ENCODE measurements around the gene NEK10.
A peak's percentile ranks its signal among the peaks of the same experiment; 100 is the strongest.
"Not testable (repeated sequence)": the region's sequence is repeated elsewhere in the genome, so short reads cannot be mapped to it uniquely, and the experiment has no call there.

NEK10 gene, protein sequence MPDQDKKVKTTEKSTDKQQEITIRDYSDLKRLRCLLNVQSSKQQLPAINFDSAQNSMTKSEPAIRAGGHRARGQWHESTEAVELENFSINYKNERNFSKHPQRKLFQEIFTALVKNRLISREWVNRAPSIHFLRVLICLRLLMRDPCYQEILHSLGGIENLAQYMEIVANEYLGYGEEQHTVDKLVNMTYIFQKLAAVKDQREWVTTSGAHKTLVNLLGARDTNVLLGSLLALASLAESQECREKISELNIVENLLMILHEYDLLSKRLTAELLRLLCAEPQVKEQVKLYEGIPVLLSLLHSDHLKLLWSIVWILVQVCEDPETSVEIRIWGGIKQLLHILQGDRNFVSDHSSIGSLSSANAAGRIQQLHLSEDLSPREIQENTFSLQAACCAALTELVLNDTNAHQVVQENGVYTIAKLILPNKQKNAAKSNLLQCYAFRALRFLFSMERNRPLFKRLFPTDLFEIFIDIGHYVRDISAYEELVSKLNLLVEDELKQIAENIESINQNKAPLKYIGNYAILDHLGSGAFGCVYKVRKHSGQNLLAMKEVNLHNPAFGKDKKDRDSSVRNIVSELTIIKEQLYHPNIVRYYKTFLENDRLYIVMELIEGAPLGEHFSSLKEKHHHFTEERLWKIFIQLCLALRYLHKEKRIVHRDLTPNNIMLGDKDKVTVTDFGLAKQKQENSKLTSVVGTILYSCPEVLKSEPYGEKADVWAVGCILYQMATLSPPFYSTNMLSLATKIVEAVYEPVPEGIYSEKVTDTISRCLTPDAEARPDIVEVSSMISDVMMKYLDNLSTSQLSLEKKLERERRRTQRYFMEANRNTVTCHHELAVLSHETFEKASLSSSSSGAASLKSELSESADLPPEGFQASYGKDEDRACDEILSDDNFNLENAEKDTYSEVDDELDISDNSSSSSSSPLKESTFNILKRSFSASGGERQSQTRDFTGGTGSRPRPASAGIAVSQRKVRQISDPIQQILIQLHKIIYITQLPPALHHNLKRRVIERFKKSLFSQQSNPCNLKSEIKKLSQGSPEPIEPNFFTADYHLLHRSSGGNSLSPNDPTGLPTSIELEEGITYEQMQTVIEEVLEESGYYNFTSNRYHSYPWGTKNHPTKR

DNA sequence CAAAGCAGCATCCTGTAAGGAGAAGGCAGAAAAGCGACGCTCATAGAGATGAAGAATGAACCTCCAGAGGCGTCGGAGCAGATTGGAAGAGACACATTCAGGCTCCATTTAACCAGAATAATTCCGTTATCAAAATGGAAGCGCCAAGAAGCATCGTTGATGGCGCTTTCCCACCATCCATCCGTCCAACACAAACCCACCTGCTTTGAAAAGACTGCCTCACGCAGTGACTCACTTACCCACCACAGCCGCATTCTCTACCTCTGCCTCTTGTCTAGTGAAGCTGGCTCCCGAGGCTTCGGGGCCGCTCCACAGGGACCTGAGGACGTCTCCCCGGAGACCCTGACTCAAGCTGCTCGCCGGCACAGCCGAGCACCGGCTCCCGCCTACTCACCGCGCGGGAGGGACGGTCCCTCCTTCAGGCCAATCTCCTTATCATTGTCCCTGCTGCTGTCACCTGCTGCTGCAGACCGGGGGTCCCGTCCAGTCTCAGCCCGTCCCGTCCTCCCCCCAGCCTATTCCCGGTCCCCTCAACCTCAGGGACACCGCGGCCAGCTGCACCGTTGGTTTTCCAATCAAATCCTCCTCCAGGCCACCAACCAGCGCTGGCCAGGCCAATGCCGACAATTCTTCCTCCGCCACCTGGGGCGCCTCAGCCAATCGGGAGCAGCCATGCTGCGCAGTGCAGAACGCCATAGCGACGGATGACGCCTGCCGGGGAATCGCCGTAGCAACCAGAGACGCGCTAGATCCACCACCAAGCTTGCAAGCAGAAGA, at the start of gene NEK10:
TSS of gene NEK10 (minus strand) at position 553 of the 777 bp plus-strand sequence. CDS start 16,501 bp downstream, outside the sequence.
- no peaks in the 10 kb centered on the region for H3K9me3 ChIP-seq (ENCODE audit: control insufficient read depth, insufficient read depth, low read length)
- H3K36me3 ChIP-seq (ENCODE audit: control insufficient read depth, insufficient read depth, low read length) = no peaks in the 10 kb centered on the region
- H3K9ac ChIP-seq (ENCODE audit: low read depth, low read length) = no peak within 1 kb of the TSS
- H3K27me3 ChIP-seq (ENCODE audit: control insufficient read depth, insufficient read depth, low read length) = peaks cover 4% of the 10 kb centered on the region
- H3K4me3 ChIP-seq (ENCODE audit: low read depth, low read length) = peak within 1 kb of the TSS; percentile 73
- peaks cover 2% of the 10 kb centered on the region for H3K4me1 ChIP-seq (ENCODE audit: control insufficient read depth, insufficient read depth, low read length)

DNA sequence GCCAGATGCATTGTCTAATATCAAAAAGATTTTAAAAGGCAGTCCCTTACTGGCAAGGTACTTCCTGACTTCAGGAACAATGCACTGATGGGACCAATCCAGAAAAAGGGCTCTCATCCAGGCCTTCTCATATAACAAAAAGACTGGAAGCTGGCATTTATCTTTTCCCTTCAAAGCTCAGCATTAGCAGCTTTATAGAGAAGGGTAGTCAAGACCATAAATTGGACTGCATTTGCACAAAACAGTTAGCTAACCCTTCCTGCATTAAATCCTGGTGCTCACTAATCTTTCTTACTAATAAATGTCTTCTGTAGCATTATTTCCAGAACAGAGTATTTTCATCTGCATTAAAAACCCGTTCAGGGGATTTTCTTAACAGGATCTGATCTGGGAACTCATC, 46.0 kb upstream of the NEK10 start:
- H3K4me3 ChIP-seq (ENCODE audit: low read depth, low read length) = no peak overlapping the region
- peaks cover 3% of the 10 kb centered on the region for H3K4me1 ChIP-seq (ENCODE audit: control insufficient read depth, insufficient read depth, low read length)
- no peaks in the 10 kb centered on the region for H3K36me3 ChIP-seq (ENCODE audit: control insufficient read depth, insufficient read depth, low read length)
- no peak overlapping the region for H3K9ac ChIP-seq (ENCODE audit: low read depth, low read length)
- no peaks in the 10 kb centered on the region for H3K27me3 ChIP-seq (ENCODE audit: control insufficient read depth, insufficient read depth, low read length)
- no peaks in the 10 kb centered on the region for H3K9me3 ChIP-seq (ENCODE audit: control insufficient read depth, insufficient read depth, low read length)

DNA sequence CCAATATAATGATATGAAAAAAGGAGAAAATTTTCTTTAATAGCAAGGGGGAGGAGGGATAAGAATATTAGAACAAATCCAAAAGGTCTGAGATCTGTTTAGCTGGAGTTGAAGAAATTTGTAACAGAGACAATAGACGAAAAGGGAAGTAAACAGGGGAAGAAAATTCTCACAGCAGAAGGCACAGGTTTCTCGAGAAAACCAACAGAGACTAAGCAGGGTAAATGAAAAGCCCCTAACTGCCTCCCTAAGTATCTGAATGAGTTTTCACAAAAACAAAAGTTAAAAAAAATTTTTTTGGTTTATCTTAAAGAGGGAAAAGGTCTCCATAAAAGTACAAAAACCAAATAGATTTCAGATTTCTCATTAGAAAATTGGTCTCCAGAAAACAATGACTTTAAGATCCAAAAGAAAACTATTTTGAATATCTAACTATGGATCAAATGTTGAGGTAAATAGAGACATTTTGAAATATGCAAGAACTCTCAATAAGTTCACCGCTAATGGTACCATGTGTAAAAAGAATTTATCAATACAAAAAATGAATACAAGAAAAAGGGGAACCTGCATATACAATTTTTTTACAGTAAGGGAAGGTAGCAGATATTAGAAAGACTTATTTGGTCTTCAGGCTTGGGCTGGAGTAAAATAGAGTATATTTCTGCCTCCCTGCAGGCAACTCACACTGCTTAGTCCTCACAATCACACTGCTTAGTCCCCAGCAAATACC, 23.9 kb upstream of the NEK10 start:
- no peak overlapping the region for H3K4me3 ChIP-seq (ENCODE audit: low read depth, low read length)
- H3K9me3 ChIP-seq (ENCODE audit: control insufficient read depth, insufficient read depth, low read length) = no peaks in the 10 kb centered on the region
- H3K9ac ChIP-seq (ENCODE audit: low read depth, low read length) = no peak overlapping the region
- H3K27me3 ChIP-seq (ENCODE audit: control insufficient read depth, insufficient read depth, low read length) = no peaks in the 10 kb centered on the region
- H3K36me3 ChIP-seq (ENCODE audit: control insufficient read depth, insufficient read depth, low read length) = peaks cover 4% of the 10 kb centered on the region
- no peaks in the 10 kb centered on the region for H3K4me1 ChIP-seq (ENCODE audit: control insufficient read depth, insufficient read depth, low read length)

DNA sequence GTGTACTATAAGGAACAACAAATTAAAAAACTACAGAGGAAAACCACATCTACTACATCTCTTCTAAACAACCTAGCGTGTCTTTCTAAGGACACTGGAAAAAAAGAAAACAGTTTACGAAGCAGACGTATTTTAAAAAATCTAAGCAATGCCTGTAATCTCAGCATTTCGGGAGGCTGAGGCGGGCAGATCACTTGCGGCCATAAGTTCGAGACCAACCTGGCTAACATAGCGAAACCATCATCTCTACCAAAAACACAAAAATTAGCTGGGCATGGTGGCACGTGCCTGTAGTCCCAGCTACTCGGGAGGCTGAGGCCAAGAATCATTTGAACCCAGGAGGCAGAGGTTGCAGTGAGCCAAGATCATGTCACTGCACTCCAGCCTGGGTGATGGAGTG, 23.2 kb upstream of the NEK10 start:
- H3K4me1 ChIP-seq (ENCODE audit: control insufficient read depth, insufficient read depth, low read length); H3K9ac ChIP-seq (ENCODE audit: low read depth, low read length); H3K9me3 ChIP-seq (ENCODE audit: control insufficient read depth, insufficient read depth, low read length); H3K4me3 ChIP-seq (ENCODE audit: low read depth, low read length); H3K27me3 ChIP-seq (ENCODE audit: control insufficient read depth, insufficient read depth, low read length); H3K36me3 ChIP-seq (ENCODE audit: control insufficient read depth, insufficient read depth, low read length): not testable (repeated sequence)

DNA sequence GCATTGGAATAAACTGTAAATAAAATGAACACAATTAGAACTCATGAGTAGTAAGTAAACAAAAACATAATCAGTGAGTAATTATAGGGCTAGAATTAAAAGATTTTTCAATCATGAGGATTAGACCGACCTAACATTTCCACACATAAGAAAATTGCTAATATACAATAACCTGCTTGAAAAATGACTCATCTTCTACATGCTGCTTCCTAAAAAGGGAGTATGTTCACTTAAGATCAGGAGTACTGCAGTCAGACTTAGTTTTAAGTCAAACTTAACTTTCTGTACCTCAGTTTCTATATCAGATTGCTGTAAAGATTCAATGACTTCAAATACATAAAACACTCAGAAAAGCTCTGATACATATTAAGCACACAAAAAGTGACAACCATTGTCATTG, 22.6 kb upstream of the NEK10 start:
- no peaks in the 10 kb centered on the region for H3K9me3 ChIP-seq (ENCODE audit: control insufficient read depth, insufficient read depth, low read length)
- no peaks in the 10 kb centered on the region for H3K27me3 ChIP-seq (ENCODE audit: control insufficient read depth, insufficient read depth, low read length)
- no peaks in the 10 kb centered on the region for H3K4me1 ChIP-seq (ENCODE audit: control insufficient read depth, insufficient read depth, low read length)
- H3K9ac ChIP-seq (ENCODE audit: low read depth, low read length) = no peak overlapping the region
- peaks cover 4% of the 10 kb centered on the region for H3K36me3 ChIP-seq (ENCODE audit: control insufficient read depth, insufficient read depth, low read length)
- no peak overlapping the region for H3K4me3 ChIP-seq (ENCODE audit: low read depth, low read length)

DNA sequence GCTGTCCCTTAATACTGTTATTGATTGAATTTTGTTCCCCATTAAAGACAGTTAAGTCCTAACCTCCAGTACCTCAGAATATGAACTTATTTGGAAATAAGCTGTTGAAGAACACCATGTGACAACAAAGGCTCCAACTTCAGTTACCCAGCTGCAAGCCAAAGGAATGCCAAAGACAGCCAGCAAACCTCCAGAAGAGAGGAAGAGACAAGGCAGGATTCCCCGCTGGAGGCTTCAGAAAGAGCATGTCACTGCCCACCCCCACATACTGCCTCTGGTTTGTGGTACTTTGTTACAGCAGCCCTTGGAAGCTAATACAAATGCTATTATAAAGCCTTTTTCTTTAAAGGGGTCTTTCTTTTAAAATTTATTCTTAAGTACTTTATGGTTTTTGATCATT, 18.4 kb upstream of the NEK10 start:
- no peaks in the 10 kb centered on the region for H3K27me3 ChIP-seq (ENCODE audit: control insufficient read depth, insufficient read depth, low read length)
- no peaks in the 10 kb centered on the region for H3K9me3 ChIP-seq (ENCODE audit: control insufficient read depth, insufficient read depth, low read length)
- peaks cover 4% of the 10 kb centered on the region for H3K36me3 ChIP-seq (ENCODE audit: control insufficient read depth, insufficient read depth, low read length)
- no peak overlapping the region for H3K9ac ChIP-seq (ENCODE audit: low read depth, low read length)
- no peak overlapping the region for H3K4me3 ChIP-seq (ENCODE audit: low read depth, low read length)
- no peaks in the 10 kb centered on the region for H3K4me1 ChIP-seq (ENCODE audit: control insufficient read depth, insufficient read depth, low read length)

DNA sequence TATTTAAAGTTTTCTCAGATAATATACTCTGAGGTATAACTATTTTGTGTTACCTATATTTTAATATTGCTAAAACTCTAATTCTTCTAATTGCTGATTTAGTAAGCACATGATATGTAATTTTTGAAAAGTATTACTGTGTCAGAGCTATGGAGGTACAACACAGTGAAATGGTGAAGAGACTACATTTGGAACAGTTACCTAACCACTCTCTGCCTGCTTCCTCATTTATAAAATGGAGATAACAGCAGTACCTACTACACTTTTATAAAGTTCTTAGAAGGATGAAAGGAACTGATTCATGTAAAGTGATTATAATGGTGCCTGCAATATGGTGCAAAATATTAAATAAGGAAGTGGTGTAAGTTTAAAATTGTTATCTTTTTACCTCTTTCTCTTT, 16.3 kb upstream of the NEK10 start:
- no peak overlapping the region for H3K4me3 ChIP-seq (ENCODE audit: low read depth, low read length)
- no peaks in the 10 kb centered on the region for H3K9me3 ChIP-seq (ENCODE audit: control insufficient read depth, insufficient read depth, low read length)
- no peaks in the 10 kb centered on the region for H3K27me3 ChIP-seq (ENCODE audit: control insufficient read depth, insufficient read depth, low read length)
- peaks cover under 1% of the 10 kb centered on the region for H3K36me3 ChIP-seq (ENCODE audit: control insufficient read depth, insufficient read depth, low read length)
- no peaks in the 10 kb centered on the region for H3K4me1 ChIP-seq (ENCODE audit: control insufficient read depth, insufficient read depth, low read length)
- H3K9ac ChIP-seq (ENCODE audit: low read depth, low read length) = no peak overlapping the region

DNA sequence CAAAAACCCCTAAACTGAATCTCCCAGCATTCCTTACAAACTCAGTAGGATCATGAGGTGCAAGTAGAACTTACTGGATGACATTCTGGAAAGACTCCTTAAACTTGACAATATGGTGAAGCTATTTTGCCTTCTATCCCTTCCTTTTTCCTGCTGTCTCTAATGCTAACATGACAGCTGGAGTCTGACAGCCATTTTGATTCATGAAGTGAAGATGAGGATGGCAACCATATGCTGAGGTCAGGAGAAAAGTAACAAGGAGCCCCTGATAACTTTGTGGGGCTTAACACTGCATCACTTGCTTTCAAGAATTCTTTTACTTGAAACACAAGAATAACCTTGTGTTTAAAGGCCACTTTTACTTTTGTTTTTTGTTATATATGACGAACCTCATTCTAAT, 15.0 kb upstream of the NEK10 start:
- H3K4me1 ChIP-seq (ENCODE audit: control insufficient read depth, insufficient read depth, low read length) = no peaks in the 10 kb centered on the region
- H3K9me3 ChIP-seq (ENCODE audit: control insufficient read depth, insufficient read depth, low read length) = no peaks in the 10 kb centered on the region
- H3K36me3 ChIP-seq (ENCODE audit: control insufficient read depth, insufficient read depth, low read length) = no peaks in the 10 kb centered on the region
- H3K27me3 ChIP-seq (ENCODE audit: control insufficient read depth, insufficient read depth, low read length) = no peaks in the 10 kb centered on the region
- H3K4me3 ChIP-seq (ENCODE audit: low read depth, low read length) = no peak overlapping the region
- H3K9ac ChIP-seq (ENCODE audit: low read depth, low read length) = no peak overlapping the region

DNA sequence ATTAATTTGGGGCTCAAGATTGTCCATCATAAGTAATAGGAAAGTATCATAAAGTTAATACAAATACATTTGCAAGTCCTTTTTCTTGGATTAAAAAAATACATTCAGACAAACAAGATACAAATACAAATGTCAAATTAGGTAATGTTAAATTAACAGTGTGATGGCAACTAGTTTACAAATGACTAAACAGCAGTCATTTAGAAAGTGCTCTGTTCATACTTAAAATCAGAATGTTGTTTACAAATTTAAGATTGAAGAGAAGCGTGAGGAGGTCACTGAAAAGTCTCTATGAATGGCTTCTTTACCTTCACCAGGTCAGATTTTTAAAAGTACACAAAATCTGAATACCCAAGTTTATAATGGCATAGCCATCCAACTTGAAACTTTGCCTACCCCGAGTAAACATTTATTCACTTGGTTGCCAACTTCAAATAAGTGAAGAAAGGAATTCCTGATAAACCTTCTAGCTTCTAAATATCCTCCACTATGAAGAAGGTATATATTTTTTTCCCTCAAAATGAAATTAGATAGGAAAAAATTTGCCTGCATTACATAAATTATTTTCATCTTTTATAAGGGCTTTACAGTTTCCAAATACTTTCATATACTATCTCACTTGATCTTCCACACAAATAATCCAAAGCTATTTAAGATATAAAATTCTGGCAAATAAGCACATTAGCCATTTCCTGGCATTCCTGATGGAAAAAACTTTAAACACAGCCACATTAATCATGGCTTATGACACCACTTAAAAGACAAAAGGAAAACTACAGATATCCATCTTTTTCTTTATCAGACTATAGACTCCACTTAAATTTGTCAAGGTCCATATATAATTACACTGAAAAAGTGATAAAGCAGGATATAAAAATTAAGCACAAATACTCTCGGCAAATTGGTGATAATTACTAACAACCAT, 11.5 kb upstream of the NEK10 start:
- H3K36me3 ChIP-seq (ENCODE audit: control insufficient read depth, insufficient read depth, low read length) = no peaks in the 10 kb centered on the region

DNA sequence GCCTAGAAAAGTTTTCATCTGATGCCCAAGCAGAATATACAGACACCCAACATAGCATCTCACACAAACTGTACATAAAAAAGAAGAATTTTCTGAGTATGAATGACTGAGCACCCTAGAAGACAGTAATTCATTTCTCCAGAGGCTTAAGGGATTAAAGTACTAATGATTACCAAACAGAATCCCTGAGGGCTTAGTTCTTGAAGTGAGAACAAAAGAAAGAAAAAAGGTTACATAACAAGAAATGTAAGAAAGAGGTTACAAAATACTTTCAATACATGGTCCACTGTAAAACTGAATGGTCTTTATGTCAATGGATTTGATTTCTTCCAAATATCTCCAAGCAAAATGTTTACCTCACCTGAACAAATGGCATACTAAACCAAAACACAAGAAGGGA, 9.1 kb upstream of the NEK10 start:
- H3K36me3 ChIP-seq (ENCODE audit: control insufficient read depth, insufficient read depth, low read length) = no peaks in the 10 kb centered on the region
- H3K27me3 ChIP-seq (ENCODE audit: control insufficient read depth, insufficient read depth, low read length) = no peaks in the 10 kb centered on the region
- H3K4me1 ChIP-seq (ENCODE audit: control insufficient read depth, insufficient read depth, low read length) = no peaks in the 10 kb centered on the region
- H3K4me3 ChIP-seq (ENCODE audit: low read depth, low read length) = no peak overlapping the region
- H3K9ac ChIP-seq (ENCODE audit: low read depth, low read length) = no peak overlapping the region
- H3K9me3 ChIP-seq (ENCODE audit: control insufficient read depth, insufficient read depth, low read length) = no peaks in the 10 kb centered on the region

More for the DNA sequence above, 11.5 kb upstream of the NEK10 start:
- no peaks in the 10 kb centered on the region for H3K4me1 ChIP-seq (ENCODE audit: control insufficient read depth, insufficient read depth, low read length)
- H3K27me3 ChIP-seq (ENCODE audit: control insufficient read depth, insufficient read depth, low read length) = no peaks in the 10 kb centered on the region
- H3K9me3 ChIP-seq (ENCODE audit: control insufficient read depth, insufficient read depth, low read length) = no peaks in the 10 kb centered on the region
- no peak overlapping the region for H3K9ac ChIP-seq (ENCODE audit: low read depth, low read length)
- H3K4me3 ChIP-seq (ENCODE audit: low read depth, low read length) = no peak overlapping the region
